ENCODE results near the gene WNK2.

GRCh38 chr9:93238953-93239925 is 55.3 kb downstream of the WNK2 start:
- TF ChIP-seq ZBTB8A (tag by site-specific recombination; IDR thresholded peaks at IDR 0.05) (no peak), ZNF555 (tag by site-specific recombination; conservative IDR thresholded peaks at IDR 0.05) (no peak), CTCF (tag by site-specific recombination; IDR thresholded peaks at IDR 0.05) (no peak), REST (tag by site-specific recombination; IDR thresholded peaks at IDR 0.05) (no peak), ZNF155 (tag by site-specific recombination; IDR thresholded peaks at IDR 0.05) (no peak), KLF1 (tag by site-specific recombination; IDR thresholded peaks at IDR 0.05) (no peak), ATF2 (tag by site-specific recombination; IDR thresholded peaks at IDR 0.05; ENCODE audit: low read depth) (no peak), ZNF660 (tag by site-specific recombination; IDR thresholded peaks at IDR 0.05) (no peak), ZNF426 (tag by site-specific recombination; IDR thresholded peaks at IDR 0.05) (no peak), ZNF449 (tag by site-specific recombination; IDR thresholded peaks at IDR 0.05) (no peak), ZNF623 (tag by site-specific recombination; IDR thresholded peaks at IDR 0.05) (no peak), ZBTB49 (tag by site-specific recombination; IDR thresholded peaks at IDR 0.05; ENCODE audit: low read depth) (no peak), ZNF133 (tag by site-specific recombination; IDR thresholded peaks at IDR 0.05) (no peak)

All from HEK293 (cell line).